ENCODE results near the gene PAPPA. TPM values are rescaled to one million over a fixed set of nuclear protein-coding genes. Genes with fewer than 3 reads are reported as not detected.

Gene PAPPA
- total and polyA plus RNA-seq, 11 donors = 0.23 to 8.5 (median 2.1) TPM

DNA sequence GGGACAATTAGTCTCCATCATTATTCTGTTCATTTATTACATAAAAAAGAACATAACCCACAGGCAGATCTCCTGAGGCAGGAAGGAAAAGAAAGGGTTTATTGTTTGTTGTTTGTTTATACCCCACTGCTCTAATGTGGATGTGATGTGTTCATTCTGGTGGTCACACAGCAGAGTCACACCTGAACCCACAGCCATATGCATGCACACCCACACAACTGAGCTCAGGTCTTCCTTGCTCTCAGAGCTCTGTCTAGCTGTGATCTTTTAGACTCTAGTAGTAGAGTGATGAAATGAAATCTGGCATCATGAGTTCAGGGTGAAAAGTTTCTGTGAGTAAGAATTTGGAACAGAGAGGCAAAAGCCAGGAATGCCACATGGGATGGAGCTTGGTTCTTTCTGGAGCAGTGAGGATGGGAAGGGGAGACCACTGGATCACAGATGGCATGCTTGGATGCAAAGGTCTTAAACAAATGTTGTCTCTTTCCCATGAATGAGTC is 227.0 kb downstream of the PAPPA start:
- intact Hi-C loops (cut with DNase I) = no loop called here
- TF ChIP-seq, protein P1, sequence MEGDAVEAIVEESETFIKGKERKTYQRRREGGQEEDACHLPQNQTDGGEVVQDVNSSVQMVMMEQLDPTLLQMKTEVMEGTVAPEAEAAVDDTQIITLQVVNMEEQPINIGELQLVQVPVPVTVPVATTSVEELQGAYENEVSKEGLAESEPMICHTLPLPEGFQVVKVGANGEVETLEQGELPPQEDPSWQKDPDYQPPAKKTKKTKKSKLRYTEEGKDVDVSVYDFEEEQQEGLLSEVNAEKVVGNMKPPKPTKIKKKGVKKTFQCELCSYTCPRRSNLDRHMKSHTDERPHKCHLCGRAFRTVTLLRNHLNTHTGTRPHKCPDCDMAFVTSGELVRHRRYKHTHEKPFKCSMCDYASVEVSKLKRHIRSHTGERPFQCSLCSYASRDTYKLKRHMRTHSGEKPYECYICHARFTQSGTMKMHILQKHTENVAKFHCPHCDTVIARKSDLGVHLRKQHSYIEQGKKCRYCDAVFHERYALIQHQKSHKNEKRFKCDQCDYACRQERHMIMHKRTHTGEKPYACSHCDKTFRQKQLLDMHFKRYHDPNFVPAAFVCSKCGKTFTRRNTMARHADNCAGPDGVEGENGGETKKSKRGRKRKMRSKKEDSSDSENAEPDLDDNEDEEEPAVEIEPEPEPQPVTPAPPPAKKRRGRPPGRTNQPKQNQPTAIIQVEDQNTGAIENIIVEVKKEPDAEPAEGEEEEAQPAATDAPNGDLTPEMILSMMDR (IDR thresholded peaks at IDR 0.05) = no peak
- TF ChIP-seq POLR2A (IDR thresholded peaks at IDR 0.05) = no peak
- no peak for DNase-seq
- Histone ChIP-seq H3K27me3 (no peaks in the 10 kb centered on the region), H3K4me3 (no peak overlapping the region), H3K9me3 (no peaks in the 10 kb centered on the region), H3K36me3 (no peaks in the 10 kb centered on the region), H3K4me1 (no peaks in the 10 kb centered on the region), H3K27ac (no peak overlapping the region)
- ATAC-seq = no peak

DNA sequence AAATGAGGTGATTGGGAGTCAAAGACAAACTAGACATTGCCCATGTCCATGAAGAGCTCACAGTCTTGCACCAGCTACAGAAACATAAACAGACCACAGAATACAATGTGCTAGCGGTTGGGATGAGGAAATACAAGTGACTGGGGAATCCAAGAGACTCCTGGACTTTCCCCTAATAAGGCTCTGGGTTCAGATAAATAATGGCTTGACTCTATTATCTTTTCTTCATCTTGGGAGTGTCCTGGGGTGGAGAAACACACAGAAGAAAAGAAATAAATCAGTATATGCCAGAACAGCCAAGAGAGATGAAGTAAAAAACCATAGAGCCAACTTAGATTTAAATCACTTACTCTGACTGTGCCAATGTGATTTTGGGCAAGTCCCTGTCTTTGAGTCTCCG is 227.8 kb downstream of the PAPPA start:
- Histone ChIP-seq H3K27me3 (no peaks in the 10 kb centered on the region), H3K4me1 (no peaks in the 10 kb centered on the region), H3K36me3 (no peaks in the 10 kb centered on the region), H3K27ac (no peak overlapping the region), H3K9me3 (no peaks in the 10 kb centered on the region), H3K4me3 (no peak overlapping the region)
- TF ChIP-seq, protein P1 (IDR thresholded peaks at IDR 0.05) = no peak
- TF ChIP-seq POLR2A (IDR thresholded peaks at IDR 0.05) = no peak
- DNase-seq = no peak
- intact Hi-C loops (cut with DNase I) = no loop called here
- 79 to 96% (median 91%) methylated on average over 2 of the region's 2 CpGs for WGBS, 4 donors
- ATAC-seq = no peak

DNA sequence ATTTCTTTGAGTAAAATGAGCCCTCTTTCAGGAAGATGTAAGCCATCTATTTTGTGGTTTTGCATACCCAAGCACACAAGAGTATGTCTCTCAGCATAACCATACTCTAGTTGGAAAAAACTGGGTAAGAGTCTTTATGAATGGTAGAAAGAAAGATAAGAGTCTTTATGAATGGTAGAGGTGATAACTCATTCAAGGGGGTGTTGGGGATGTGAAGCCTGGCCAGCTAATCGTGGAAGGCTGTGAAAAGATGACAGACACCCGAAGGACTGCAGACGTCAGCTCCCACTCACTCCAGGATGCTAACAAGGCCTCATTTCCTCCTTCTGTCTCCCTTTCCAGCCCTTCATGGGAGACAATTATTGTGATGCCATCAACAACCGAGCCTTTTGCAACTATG is 228.5 kb downstream of the PAPPA start:
- no peak for ATAC-seq
- intact Hi-C loops (cut with DNase I) = no loop called here
- TF ChIP-seq, protein P1 (IDR thresholded peaks at IDR 0.05) = no peak
- no peak for TF ChIP-seq POLR2A (IDR thresholded peaks at IDR 0.05)
- Histone ChIP-seq H3K9me3 (no peaks in the 10 kb centered on the region), H3K4me1 (no peaks in the 10 kb centered on the region), H3K27me3 (no peaks in the 10 kb centered on the region), H3K27ac (no peak overlapping the region), H3K36me3 (no peaks in the 10 kb centered on the region), H3K4me3 (no peak overlapping the region)
- WGBS, 4 donors = 51 to 62% (median 54%) methylated on average over 4 of the region's 4 CpGs
- no peak for DNase-seq

DNA sequence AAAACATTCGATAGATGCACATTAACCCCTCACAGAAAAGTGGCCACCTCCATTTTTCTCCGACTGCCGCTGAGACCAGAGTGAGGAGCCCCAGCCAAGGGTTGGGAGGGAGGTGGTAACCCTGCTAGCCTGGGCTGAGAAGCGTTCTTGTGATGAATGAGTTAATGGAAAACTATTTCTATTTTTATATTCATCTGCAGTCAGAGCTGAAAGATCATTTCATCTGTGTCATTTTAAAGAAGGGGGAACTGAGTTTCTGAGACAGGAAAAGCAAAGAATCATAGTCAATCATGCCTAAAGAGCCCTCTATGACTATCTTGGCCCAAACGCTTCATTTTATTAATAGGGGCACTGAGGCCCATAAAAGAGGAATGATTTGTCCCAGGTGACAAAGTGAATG is 229.5 kb downstream of the PAPPA start:
- H3K27ac ChIP-seq = no peak overlapping the region
- DNase-seq = no peak
- intact Hi-C loops (cut with DNase I) = no loop called here
- no peaks in the 10 kb centered on the region for H3K4me1 ChIP-seq
- ATAC-seq = no peak
- WGBS, 4 donors = 59 to 75% (median 68%) methylated on average over 5 of the region's 5 CpGs
- no peaks in the 10 kb centered on the region for H3K36me3 ChIP-seq
- H3K27me3 ChIP-seq = no peaks in the 10 kb centered on the region
- H3K9me3 ChIP-seq = no peaks in the 10 kb centered on the region
- no peak for TF ChIP-seq POLR2A (IDR thresholded peaks at IDR 0.05)
- TF ChIP-seq, protein P1 (IDR thresholded peaks at IDR 0.05) = no peak
- H3K4me3 ChIP-seq = no peak overlapping the region
